Stimulated activated CD8-positive, alpha-beta memory T cell treated with anti-CD3 and anti-CD28 coated beads, Interleukin-15, amount 100 ng/mL, for 48 hours (primary cell): ENCODE results near the gene TRPV6.

Experiments
- DNase-seq, 2 donors: peaks; one replicate each; pipeline ENCODE4 v3.0.0-alpha.2; 2020; ENCODE audit warnings: low read depth in 2 of 2

TRPV6 gene

DNA sequence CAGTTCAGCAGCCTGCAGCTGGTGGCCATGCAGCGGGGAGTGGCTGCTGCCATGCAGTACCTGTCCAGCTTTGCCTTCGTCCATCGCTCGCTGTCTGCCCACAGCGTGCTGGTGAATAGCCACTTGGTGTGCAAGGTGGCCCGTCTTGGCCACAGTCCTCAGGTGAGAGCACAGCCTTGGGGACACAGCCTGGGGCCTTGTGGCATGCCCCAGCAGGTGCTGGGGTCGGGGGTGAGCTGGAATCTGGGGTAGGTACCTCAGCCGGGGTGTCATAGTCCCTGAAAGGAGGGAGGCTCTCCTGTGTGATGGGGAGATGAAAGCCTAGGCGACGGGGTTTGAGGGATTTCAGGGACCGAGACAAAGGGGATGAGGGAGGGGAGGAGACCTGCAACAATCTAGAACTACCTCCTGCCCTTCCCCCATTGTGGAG lies 16.5 kb downstream of the TRPV6 start:
- DNase-seq = no peak

DNA sequence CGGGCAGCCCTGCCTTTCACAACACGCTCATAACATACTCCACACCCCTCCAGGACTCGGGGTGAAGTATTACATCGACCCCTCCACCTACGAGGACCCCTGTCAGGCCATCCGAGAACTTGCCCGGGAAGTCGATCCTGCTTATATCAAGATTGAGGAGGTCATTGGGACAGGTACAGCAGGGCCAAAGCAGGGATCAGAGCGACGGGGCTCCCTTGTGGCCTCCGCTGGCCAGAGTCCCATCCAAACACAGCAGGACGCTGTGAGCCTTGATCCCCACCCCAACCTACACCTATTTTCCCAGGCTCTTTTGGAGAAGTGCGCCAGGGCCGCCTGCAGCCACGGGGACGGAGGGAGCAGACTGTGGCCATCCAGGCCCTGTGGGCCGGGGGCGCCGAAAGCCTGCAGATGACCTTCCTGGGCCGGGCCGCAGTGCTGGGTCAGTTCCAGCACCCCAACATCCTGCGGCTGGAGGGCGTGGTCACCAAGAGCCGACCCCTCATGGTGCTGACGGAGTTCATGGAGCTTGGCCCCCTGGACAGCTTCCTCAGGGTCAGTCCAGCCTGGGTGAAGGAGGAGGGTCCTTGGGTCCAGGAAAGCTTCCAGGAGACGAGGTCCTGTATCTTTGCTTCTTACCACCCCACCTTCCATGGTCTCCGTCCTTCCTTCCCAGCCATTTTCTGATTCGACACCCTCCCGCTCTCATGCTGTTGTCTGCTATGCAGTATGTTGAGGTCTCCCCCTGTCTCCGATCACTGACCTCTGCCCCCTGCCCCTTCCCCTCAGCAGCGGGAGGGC lies 17.2 kb downstream of the TRPV6 start:
- DNase-seq = no peak

DNA sequence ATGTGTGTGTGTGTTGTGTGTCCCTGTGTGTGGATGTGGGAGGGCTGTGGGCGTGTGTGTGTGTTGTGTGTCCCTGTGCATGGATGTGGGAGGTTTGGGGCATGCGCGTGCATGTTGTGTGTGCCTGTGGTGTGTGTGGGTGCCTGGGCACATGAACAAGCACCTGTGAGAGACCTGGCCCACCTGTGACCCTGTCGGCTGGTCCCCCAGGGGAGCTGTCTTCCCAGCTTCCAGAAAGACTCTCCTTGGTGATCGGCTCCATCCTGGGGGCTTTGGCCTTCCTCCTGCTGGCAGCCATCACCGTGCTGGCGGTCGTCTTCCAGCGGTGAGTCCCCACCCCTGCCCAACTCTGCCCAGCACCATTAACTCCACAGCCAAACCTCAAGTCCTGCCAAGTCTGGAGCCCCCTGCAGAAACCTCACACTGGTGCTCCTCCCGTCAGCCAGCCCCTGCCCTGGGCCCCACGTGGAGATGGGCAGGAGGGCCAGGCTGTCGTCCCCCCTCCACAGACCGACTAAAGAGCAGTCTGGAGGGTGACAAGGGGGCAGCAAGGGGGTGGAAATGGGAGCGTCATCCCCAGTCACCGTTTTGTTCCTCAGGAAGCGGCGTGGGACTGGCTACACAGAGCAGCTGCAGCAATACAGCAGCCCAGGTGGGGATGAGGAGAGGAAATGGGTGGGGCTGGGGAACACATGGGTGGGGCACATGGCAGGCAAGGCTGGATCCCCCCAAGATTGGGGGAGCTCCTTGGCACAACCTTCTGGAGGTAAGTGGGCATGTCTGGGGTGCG lies 18.0 kb downstream of the TRPV6 start:
- DNase-seq = no peak

DNA sequence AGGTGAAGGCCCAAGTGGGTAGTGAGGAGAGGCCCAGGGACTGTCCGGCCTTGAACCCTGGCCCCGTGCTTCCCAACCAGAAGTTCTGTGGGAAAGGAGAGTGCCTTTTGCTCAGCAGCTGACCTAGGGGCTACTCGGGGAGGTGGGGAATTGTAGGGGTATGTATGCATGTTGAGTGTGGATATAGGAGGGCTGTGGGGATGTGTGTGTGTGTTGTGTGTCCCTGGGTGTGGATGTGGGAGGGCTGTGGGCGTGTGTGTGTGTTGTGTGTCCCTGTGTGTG lies 18.5 kb downstream of the TRPV6 start:
- DNase-seq = no peak

DNA sequence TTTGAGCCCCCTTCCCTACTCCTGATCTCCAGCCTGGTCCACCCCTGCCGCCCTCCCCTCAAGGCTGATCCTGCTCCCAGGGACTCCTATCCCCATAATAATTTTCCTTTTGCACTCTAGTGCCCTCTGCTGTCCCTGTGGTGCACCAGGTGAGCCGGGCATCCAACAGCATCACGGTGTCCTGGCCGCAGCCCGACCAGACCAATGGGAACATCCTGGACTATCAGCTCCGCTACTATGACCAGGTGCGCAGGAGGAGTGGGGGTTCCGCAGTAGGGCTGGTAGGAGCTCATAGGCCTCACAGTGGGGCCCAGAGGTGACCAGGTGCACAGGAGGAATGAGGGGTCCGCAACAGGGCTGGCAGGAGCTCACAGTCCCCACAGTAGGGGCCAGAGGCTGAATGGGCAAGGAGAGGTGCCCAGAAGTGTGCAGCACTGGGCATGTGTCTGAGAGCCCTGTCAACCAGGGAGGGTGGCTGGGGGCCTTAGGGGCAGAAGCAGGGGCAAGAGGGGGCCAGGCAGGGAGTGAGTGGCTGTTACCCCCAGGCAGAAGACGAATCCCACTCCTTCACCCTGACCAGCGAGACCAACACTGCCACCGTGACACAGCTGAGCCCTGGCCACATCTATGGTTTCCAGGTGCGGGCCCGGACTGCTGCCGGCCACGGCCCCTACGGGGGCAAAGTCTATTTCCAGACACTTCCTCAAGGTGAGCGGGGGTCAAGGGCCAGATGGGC lies 19.0 kb downstream of the TRPV6 start:
- DNase-seq = no peak

DNA sequence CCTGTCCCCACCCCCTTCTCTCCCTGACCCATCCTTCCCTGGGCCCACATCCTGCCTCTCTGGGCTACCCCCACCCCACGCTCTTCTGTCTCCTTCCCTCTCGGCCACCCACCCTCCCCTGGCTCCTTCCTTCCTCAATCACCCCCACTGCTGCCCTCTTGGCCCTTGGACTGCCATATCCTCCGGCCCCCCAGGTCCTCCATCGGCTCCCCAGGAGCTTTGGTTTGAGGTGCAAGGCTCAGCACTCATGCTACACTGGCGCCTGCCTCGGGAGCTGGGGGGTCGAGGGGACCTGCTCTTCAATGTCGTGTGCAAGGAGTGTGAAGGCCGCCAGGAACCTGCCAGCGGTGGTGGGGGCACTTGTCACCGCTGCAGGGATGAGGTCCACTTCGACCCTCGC lies 19.8 kb downstream of the TRPV6 start:
- DNase-seq = no peak

DNA sequence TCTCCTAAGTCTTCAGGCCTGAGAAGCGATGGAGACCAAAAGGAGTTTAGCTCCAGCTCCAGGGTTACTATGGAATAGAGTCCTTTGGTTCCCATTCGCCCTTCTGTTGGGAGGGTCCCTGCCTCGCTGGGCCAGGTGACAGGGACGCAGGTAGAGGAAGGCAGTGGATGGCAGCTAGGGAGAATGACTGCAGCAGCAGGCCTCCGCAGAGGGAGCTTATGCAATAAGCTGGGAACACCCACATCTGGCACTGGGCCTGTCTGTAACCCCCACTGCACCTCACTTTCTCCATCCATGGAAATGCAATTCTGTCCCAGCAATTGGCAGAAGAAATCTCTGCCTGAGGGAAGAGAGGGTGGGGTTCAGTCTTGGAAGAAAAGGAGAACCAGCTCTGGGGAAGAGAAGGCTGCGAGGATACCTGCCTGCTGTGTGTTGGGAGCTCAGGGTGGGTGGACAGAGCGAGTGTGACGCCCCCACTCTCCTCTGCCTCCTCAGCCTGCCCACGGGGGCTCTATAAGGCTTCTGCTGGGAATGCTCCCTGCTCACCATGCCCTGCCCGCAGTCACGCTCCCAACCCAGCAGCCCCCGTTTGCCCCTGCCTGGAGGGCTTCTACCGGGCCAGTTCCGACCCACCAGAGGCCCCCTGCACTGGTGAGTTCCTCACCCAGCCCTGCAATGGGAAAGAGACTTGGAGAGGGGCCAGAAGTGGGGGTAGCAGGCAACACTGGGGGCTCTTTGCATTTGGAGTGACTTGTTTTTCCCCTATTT lies 20.4 kb downstream of the TRPV6 start:
- no peak for DNase-seq

DNA sequence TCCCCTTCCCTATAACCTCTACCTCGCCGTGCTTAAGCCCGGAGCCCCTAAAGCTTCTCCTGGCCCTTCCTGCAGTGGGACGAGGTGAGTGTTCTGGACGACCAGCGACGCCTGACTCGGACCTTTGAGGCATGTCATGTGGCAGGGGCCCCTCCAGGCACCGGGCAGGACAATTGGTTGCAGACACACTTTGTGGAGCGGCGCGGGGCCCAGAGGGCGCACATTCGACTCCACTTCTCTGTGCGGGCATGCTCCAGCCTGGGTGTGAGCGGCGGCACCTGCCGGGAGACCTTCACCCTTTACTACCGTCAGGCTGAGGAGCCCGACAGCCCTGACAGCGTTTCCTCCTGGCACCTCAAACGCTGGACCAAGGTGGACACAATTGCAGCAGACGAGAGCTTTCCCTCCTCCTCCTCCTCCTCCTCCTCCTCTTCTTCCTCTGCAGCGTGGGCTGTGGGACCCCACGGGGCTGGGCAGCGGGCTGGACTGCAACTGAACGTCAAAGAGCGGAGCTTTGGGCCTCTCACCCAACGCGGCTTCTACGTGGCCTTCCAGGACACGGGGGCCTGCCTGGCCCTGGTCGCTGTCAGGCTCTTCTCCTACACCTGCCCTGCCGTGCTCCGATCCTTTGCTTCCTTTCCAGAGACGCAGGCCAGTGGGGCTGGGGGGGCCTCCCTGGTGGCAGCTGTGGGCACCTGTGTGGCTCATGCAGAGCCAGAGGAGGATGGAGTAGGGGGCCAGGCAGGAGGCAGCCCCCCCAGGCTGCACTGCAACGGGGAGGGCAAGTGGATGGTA lies 21.5 kb downstream of the TRPV6 start:
- DNase-seq = no peak

DNA sequence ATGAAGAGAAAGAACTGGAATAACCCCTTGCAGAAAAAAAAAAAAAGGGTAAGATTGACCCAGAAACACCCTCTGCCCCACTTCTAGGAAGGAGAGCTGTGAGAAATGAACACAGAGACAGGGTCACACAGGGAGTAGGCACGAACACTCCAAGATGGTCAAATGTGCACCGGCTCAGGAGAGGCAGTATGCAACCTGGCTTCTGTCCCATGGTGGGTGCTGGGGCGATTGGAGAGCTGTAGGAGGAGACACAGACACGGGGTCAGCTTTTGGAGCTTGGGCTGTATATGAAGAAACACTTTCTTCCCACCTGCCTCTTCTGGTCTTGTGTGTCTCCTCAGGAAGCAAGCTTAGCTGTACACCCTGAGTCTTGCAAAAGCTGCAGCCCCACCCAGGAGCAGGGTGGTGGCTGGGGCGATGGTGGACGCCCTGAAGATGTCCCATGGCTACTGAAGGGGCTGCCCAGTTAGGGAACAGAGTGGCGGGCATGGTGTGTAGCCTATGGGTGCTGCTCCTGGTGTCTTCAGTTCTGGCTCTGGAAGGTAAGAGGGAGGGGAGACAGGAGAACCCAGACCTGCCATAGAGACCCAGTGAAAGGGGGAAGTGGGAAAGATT lies 22.7 kb downstream of the TRPV6 start:
- DNase-seq = no peak

DNA sequence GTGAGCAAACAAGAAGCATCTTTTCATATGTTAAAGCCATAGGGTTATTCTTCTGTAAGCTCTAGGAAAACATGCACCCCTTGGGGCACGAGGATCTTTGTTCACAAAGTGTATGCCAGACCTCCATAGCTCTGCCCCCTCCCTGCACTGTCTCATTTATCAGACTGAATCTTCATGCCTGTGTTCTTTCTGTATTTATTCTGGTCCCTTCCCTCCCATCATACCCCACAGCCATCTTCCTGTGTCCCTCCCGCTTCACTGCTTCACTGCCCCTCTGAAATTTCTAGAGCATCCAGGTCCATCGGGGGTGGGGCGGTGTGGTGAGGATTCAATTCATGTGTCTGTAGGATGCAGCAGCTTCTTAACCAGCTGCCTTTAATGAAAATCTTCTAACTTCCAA lies 23.2 kb downstream of the TRPV6 start:
- no peak for DNase-seq

DNA sequence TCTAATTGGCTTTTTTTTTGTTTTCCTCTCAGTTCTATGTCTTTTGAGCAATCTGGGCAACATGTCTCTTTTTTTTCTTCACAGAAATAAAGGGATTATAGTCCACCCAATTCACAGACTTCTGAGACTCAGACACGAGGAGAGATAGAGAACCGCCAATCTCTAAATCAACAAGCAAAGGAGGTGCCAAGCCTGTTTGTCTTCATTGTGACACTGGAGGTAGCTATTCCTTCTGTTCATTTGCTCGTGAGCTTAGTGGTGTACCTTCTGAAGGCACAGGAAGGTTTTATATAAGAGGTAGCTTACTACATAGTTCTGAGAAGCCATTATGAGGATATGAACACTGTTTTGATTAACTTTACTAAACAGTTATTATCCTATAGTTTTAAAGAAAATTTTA lies 24.6 kb downstream of the TRPV6 start:
- no peak for DNase-seq

DNA sequence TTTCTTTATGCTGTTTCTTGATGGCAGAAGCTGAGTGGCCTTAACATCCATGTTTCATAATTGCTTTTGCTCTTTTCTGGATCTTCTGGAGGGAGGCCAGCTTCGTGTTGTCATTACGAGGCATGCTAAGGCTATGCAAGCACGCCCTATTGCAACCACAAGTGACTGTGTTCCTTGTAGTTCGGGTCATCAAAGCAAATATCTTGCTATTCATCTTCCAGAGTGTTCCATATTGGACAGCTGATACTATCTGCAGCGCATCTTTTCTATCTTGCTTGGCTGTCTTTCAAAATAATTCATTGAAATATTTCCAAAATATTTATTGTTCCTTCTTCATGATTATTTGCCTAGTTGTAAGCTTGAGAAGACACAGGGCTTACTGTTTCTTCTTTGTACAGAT lies 25.7 kb downstream of the TRPV6 start:
- DNase-seq = no peak

DNA sequence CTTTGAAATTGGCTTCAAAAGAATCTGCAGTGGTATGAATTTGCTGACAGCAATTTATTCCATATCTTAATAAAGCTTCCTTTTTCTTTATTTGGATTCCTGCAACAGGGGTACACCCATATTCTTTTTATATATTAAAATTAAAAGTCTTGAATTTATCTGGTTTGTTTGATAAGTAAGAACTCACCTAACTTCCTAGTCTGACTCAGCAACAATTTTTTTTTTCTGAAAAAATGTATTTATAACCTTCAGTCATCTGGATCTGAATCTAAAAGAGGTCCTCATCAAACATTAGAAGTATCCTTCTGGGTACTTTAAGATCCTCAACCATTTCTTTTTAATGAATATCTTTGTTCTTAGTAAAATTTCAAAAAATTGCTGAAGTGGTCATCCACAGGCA lies 26.1 kb downstream of the TRPV6 start:
- DNase-seq = no peak

DNA sequence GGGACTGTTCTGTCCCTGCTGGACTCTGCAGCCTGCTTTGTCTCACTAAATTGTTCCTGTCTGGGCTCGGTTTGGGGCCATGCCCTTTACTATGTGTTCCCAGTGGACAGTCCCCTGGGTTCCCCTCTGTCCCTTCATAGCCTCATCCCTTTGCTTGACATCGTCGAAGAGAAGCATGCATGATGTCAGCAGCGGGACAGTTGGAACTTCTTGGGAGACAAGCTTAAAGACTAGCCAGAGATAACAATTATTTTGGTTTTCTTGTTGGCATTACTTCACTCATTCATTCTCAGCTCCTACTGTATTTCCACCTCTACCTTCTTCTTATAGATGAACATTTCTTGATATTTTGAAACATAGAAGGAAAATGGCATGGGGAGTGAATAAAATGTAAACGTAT lies 27.9 kb downstream of the TRPV6 start:
- DNase-seq = no peak

DNA sequence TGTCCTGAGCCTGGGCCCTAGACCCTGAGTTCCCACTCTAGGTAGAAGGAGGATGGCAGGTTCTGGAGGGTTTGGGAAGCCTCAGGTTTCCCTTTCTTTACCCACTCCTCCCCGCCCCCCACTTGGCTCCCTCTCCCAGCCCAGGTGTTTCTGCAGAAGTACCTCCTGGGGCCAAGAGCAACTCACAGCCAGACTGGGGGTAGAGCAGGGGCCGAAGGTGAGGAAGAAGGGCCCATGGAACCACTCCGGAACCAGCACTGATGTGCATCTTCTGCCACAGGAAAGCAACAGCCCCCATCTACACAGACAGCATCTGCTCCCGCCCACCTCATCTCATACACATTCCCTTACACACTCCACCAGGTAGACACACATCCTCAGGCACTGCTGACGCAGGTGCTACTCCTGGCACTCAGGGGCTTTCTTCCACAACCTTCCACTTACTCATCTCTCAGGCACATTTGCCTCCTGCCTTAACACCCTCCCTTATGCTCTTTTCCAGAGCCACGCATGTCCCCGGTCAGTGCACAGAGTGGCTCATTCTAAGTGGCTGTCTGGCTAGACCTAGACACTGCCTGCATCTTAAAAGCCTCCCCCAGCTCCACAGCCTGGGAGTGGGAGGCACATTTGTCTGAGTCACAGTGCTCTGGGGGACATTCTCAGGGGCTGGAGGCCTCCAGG lies 28.8 kb downstream of the TRPV6 start:
- DNase-seq = no peak

DNA sequence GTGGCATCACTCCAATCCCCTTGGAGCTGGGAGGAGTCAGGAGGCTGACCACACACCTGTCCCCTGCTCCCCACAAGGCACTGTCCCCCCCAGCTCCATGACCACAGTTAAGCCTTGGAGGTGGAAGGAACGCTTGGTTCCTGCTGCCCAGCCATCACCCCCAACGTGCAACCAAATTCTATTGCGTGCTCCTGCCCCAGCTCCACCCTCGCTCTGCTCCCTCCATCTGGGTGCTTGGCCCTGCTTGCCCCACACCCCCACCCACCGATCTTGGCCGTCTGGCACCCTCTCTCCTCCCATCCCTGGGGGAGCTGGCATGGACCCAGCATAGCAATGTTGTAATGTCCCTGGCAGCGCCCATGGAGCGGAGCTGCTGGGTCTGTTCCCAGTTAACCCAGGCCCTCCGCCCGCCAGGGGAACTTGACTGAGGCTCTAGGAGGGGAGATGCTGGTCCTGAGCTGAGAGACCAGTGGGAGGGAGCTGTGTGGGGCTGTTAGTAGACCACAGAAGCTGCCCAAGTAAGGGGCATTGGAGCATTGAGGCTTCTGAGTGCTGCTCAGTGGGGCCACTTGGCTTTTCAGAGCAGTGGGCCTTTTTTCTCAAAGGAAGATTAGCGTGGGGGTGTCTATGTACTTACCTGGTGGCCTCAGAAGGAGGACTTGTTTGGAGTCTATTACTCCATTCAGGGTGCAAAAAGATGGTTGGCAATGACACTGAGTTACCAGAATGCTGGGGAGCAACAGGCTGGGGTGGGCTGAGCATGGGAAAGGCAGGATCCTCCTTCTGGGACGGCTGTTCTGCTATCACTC lies 29.6 kb downstream of the TRPV6 start:
- DNase-seq = no peak

DNA sequence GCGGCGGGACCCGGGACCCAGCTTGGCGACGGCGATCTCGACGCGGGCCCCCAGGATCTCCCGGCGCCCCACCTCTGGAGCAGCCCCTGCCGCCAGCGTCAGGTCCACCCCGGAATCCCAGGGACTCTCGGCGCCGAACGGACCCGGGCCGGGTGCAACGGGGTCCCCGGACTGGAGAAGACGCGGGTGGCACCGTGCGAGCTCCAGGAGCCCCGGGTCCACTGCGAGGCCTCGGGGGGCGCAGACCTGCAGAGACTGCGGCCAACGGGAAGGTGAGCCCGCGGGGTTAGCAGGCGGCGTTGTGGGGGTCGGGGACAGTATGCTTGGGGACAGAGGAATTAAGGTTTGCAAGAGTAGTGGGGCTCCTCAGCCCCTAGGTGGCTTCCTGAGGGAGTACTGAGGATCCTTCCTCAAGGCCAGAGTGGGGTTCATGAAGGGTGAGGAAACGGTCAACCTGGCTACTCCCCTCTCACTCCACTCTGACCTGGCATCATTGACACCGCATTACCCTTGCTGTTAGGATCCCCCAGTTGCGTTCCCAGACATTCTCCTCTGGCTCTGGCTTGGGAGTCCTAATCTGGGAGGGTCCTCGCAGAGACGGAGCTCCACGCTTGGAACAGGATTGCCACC lies 30.3 kb downstream of the TRPV6 start:
- DNase-seq = no peak

DNA sequence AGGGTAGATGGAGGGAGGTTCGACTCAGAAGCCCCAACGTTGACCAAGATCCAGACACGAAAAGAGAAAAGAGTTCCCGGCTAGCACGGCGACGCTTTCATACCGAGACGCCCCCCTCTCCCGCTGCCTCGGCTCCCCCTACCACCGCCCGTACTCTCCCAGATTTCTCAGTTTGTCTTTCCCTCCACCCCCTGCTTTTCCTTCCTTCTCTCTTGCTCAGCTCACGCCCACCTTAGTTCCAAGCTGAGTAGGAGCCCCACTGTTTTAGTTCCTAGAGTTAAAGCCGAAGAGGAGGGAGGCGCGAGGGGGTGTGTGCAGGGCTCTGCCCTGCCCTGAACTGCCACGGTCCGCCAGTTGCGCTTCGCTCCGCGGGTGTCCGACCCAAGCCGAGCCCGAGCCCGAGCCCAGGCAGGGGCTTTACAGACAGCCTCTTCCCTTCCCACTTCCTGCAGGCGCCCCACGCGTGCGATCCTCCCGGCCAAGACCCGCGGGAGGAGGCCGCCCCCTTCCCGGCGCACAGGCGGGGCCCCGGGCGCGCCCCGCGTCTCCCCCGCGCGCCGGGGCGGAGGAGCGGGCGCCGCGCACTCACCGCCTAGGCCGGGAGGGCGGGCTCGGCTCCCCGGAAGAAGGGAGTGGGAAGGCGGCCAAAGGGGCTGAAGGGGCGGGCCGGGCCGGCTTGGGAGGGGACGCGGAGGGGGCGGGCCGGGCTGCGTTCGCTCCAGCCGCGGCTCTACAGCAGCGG lies 31.0 kb downstream of the TRPV6 start, which contains the start of gene EPHB6:
EPHB6 (plus strand) TSS at position 705 of the 742 bp plus-strand sequence. CDS start 8,152 bp downstream, outside the sequence.
- peak; percentile 45 to 46 for DNase-seq
